ENCODE data around the gene EN2.

GRCh38 chr7:155466142-155466813 is 8.3 kb downstream of the EN2 start:
- TF ChIP-seq POLR2A (IDR thresholded peaks at IDR 0.05) (no peak), POLR2AphosphoS5 (IDR thresholded peaks at IDR 0.05) (no peak), CTCF (IDR thresholded peaks at IDR 0.05) (no peak)

Measured in prostate gland (tissue), 2 donors.